Kidney (tissue), 14 donors: Measurements from ENCODE around the gene NAT16. TPM values are rescaled to one million over a fixed set of nuclear protein-coding genes. Genes with fewer than 3 reads are reported as not detected.

Source experiments
- DNase-seq, 5 donors: peaks; one replicate each; pipeline ENCODE4 v3.0.0-alpha.2; 2013 to 2020
- FAIRE-seq: peaks from 2 replicates; lab custom pipeline; 2012; peaks lifted over from hg19 to GRCh38; lab: Jason Lieb, UNC
- H3K27ac ChIP-seq, 2 donors: one replicate each; pipeline ENCODE4 v1.7.0; 2013; ENCODE audit warnings: low read depth in 2 of 2, low read length in 2 of 2, inconsistent platforms in 1 of 2
- H3K27me3 ChIP-seq: one replicate; pipeline ENCODE4 v1.7.1; 2013; ENCODE audit warnings: low read length, inconsistent platforms; ENCODE audit not compliant: control insufficient read depth, insufficient read depth
- H3K36me3 ChIP-seq, 3 donors: one replicate each; pipeline versions ENCODE4 v1.7.0 to v1.7.1; 2013; ENCODE audit warnings: low read length in 3 of 3, control low read depth in 1 of 3, inconsistent platforms in 1 of 3; ENCODE audit not compliant: insufficient read depth in 3 of 3, control insufficient read depth in 2 of 3
- H3K4me1 ChIP-seq, 3 donors: one replicate each; pipeline versions ENCODE4 v1.7.0 to v1.7.1; 2013; ENCODE audit warnings: low read length in 3 of 3, inconsistent platforms in 1 of 3, low read depth in 1 of 3; ENCODE audit not compliant: control insufficient read depth in 2 of 3, insufficient read depth in 2 of 3
- H3K4me3 ChIP-seq, 3 donors: one replicate each; pipeline versions ENCODE4 v1.7.0 to v1.8.1; 2013; ENCODE audit warnings: low read length in 3 of 3, control low read depth in 1 of 3, inconsistent platforms in 1 of 3
- H3K9ac ChIP-seq, 3 donors: one replicate each; pipeline versions ENCODE4 v1.7.0 to v1.7.1; 2013; ENCODE audit warnings: low read length in 3 of 3, control low read depth in 1 of 3, inconsistent platforms in 1 of 3
- H3K9me3 ChIP-seq, 3 donors: one replicate each; pipeline versions ENCODE4 v1.7.0 to v1.7.1; 2013; ENCODE audit warnings: low read length in 3 of 3, control low read depth in 1 of 3, inconsistent platforms in 1 of 3; ENCODE audit not compliant: control insufficient read depth in 2 of 3, insufficient read depth in 1 of 3
- intact Hi-C: fragments of 100-400 bp; cut with DNase I; formaldehyde crosslinking; loops from one replicate; pipeline ENCODE4 v1.11.1; 2022
- polyA plus RNA-seq: library from polyadenylated mRNA; stranded (reverse); fragments of 350-450 nt; fragmentation: Illumina TruSeq; extraction: RNeasy Lipid Tissue Mini Kit (QIAGEN cat#74804); gene quantifications from one replicate; pipeline ENCODE4 v1.2.3, GENCODE V29; 2014; ENCODE audit warnings: low read depth, low replicate concordance; ENCODE audit not compliant: insufficient read depth
- total RNA-seq: library from RNA; stranded (reverse); fragmentation: NEBNext Ultra II Directional; extraction: Animal tissue kit (Norgen Biotek cat#: 25700); gene quantifications from one replicate; pipeline ENCODE4 v1.2.1, GENCODE V29; 2021
- TF ChIP-seq, protein P1 (sequence below): IDR thresholded peaks from 3 replicates; pipeline ENCODE4 v1.5.1; 2012; ENCODE audit warnings: mild to moderate bottlenecking, moderate library complexity, borderline replicate concordance; ENCODE audit not compliant: insufficient read depth; ENCODE audit errors: extremely low read depth
- donor health status: control.
- donor health status: control.
- donor health status: control.
- donor health status: control.
- donor health status: control.
- donor health status: DM: yes; HTN: yes; CAD: no.
- donor health status: Normal renal cell carcinoma (clear cell type).

NAT16 gene
- total and polyA plus RNA-seq, 2 donors from 2014 or later, result not detected

DNA sequence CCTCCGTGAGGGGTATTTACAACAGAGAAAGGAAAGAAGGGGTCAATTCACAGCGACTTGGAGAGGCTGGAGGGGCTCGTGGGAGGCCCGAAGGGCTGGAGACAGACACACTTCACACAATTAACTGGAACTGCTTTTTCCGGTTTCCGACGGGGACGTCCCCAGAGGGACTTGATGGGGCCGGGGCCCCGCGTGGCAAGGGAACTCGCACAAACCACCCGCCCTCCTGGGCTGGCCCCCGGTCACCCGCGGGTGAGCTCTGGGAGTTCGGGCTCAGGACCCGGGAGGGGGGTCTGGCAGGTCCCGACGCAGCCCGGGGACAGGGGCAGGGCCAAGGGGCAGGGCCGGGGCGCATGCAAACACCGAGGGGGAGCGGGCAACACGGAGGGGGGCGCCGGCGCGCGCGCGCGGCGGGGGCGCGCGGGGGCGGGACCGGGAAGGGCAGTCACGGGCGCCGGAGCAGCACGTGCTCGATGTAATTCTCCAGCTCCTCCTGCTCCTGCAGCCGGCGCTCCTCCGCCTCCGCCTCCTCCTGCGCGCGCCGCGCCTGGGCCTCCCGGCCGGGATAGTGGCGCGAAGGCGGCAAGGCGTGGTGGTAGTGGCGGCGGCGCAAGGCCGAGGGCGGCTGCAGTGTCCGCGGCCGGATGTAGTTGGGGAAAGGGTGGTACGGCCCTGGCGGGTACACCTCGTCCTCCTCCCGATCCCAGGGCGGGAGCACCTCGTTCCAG lies 17.4 kb downstream of the NAT16 start:
- DNase-seq (peak in 4 of 5 donors; percentile 70 to 84 (median 82)), FAIRE-seq (no peak)
- H3K4me1 ChIP-seq, result peaks cover 0 to 30% (median 5%) of the 10 kb centered on the region in 3 donors
- TF ChIP-seq, protein P1, sequence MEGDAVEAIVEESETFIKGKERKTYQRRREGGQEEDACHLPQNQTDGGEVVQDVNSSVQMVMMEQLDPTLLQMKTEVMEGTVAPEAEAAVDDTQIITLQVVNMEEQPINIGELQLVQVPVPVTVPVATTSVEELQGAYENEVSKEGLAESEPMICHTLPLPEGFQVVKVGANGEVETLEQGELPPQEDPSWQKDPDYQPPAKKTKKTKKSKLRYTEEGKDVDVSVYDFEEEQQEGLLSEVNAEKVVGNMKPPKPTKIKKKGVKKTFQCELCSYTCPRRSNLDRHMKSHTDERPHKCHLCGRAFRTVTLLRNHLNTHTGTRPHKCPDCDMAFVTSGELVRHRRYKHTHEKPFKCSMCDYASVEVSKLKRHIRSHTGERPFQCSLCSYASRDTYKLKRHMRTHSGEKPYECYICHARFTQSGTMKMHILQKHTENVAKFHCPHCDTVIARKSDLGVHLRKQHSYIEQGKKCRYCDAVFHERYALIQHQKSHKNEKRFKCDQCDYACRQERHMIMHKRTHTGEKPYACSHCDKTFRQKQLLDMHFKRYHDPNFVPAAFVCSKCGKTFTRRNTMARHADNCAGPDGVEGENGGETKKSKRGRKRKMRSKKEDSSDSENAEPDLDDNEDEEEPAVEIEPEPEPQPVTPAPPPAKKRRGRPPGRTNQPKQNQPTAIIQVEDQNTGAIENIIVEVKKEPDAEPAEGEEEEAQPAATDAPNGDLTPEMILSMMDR, result no peak
- no peaks in the 10 kb centered on the region for H3K9me3 ChIP-seq
- intact Hi-C loops, result no loop called here
- no peak overlapping the region for H3K9ac ChIP-seq
- H3K27me3 ChIP-seq, result peaks cover 26% of the 10 kb centered on the region
- H3K4me3 ChIP-seq, result no peak overlapping the region
- no peak overlapping the region for H3K27ac ChIP-seq
- H3K36me3 ChIP-seq, result peaks cover 0 to 4% (median 3%) of the 10 kb centered on the region in 3 donors

DNA sequence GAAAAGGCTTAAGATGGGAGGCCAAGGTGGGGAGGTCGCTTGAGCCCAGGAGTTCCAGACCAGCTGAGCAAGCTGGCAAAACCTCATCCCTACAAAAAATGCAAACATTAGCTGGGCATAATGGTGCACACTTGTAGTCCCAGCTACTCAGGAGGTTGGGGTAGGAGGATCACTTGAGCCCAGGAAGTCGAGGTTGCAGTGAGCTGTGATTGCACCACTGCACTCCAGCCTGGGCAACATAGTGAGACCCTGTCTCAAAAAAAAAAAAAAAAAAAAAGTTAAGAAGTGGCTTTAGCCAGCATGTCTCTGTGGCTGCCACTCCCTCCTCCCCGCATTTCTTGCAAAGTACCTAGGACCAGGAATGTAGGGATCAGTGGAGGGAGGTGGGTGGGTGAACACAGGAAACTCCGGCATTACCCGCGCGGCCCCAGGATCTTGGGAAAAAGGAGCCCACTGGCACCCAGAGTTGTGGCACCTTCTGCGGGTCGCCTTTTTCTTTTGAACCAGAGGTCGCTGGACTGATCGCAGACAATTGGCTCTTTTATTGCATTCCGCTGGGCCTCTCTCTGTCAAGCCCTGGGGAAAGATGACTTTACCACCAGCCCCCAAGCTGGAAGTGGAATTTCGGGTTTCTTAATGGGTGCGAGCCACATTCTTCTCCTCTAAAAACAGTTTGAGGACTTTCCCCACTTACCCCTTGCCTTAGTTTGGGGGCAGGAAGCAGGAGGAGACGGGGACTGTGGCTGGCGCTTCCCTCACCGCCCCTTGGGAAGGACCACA lies 18.2 kb downstream of the NAT16 start:
- no peak for DNase-seq
- TF ChIP-seq, protein P1, result no peak
- FAIRE-seq, result no peak
- intact Hi-C loops, result no loop called here
- no peaks in the 10 kb centered on the region for H3K9me3 ChIP-seq
- peaks cover 0 to 32% (median 5%) of the 10 kb centered on the region in 3 donors for H3K4me1 ChIP-seq
- no peak overlapping the region for H3K4me3 ChIP-seq
- H3K27ac ChIP-seq, result no peak overlapping the region
- no peak overlapping the region for H3K9ac ChIP-seq
- peaks cover 17% of the 10 kb centered on the region for H3K27me3 ChIP-seq
- H3K36me3 ChIP-seq, result peaks cover 0 to 4% (median 3%) of the 10 kb centered on the region in 3 donors

DNA sequence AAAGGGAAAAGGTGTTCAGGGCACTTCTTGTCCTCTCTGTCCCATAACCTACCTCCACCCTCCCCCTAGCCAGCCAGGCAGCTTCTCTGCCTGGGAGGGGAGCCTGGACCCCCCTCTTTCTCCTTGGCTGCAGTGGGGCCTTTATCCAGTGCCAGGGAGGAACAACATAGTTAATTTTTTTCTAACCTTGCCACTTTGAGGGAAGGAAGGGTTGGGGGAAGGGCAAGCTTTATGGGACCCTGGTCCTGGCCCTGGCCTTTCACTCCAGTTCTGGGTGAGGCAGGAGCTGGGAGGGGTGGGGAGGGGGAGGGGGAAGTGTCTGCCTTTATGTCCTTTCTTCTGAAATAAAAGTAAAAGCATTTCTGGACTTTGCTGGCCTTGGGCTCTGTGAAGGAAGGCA lies 19.2 kb downstream of the NAT16 start:
- FAIRE-seq (no peak), DNase-seq (peak in 2 of 5 donors; percentile 34 to 54)
- Histone ChIP-seq H3K4me1 (peaks cover 0 to 32% (median 5%) of the 10 kb centered on the region in 3 donors), H3K27ac (no peak overlapping the region), H3K36me3 (peaks cover 0 to 4% (median 3%) of the 10 kb centered on the region in 3 donors), H3K27me3 (peaks cover 12% of the 10 kb centered on the region), H3K9ac (no peak overlapping the region), H3K9me3 (no peaks in the 10 kb centered on the region), H3K4me3 (no peak overlapping the region)
- TF ChIP-seq, protein P1, result no peak
- intact Hi-C loops, result no loop called here
